CD4-positive, alpha-beta T cell treated with Interferon alpha-2 for 1 hour (primary cell): ENCODE data around the gene RAB5IF.
"Not testable (repeated sequence)": the region's sequence is repeated elsewhere in the genome, so short reads cannot be mapped to it uniquely, and the experiment has no call there.

Experiments
- DNase-seq, 2 donors: peaks; one replicate each; pipeline ENCODE4 v3.0.0-alpha.2; 2020 to 2022

The RAB5IF gene

GRCh38 chr20:36587388-36588070, 18.1 kb upstream of the RAB5IF start:
- no peak for DNase-seq

DNA sequence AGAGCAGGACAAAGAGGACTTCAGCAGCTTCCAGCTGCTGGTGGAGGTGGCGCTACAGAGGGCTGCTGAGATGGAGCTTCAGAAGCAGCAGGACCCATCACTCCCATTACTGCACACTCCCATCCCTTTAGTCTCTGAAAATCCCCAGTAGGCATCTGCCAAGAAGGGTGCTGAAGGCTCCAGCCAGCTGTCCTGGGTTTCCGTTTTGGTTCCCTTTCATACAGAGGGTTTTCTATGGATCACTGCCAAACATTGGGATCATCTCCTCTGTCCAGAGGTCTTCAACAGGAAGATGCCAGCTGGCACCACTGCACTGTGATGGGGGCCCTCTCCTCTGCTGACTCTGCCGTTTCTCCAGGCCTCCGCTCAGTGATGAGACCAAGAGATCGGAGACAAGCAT, 14.3 kb upstream of the RAB5IF start:
- no peak for DNase-seq

- DNase-seq, result peak; percentile 58 to 78
These were observed 13.5 kb upstream of the RAB5IF start for GRCh38 chr20:36591854-36592641.

- no peak for DNase-seq
These were observed 12.1 kb upstream of the RAB5IF start for GRCh38 chr20:36593347-36593929.

- DNase-seq, result no peak
These were observed 5.7 kb upstream of the RAB5IF start for GRCh38 chr20:36599912-36600345.

- no peak for DNase-seq
These were observed 4.0 kb upstream of the RAB5IF start for GRCh38 chr20:36601540-36601939.

DNA sequence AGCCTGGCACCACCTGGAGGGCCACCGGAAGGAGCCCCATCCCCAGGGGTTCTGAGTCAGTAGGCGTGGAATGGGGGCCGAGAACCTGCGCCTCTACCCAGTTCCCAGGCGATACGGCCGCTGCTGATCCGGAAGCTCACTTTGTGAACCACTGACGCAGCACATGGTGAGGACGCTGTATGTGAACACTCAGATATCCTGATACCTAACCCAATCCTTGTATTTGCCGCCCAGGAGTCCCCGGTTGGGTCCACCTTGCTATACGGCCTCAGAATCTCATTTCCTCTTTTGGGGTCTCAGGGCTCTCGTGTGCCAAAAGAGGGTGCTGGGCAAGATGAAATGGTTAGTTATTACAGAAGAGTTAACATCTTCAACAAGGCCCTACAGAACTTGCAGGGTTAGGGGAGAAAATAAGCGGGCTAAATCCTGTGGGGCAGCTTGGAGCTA, 604 bp upstream of the RAB5IF start:
- DNase-seq, result peak; percentile 67 to 69

GRCh38 chr20:36606158-36607066, 833 bp downstream of the RAB5IF start:
- DNase-seq, result peak in 1 of 2 donors; percentile 37

DNA sequence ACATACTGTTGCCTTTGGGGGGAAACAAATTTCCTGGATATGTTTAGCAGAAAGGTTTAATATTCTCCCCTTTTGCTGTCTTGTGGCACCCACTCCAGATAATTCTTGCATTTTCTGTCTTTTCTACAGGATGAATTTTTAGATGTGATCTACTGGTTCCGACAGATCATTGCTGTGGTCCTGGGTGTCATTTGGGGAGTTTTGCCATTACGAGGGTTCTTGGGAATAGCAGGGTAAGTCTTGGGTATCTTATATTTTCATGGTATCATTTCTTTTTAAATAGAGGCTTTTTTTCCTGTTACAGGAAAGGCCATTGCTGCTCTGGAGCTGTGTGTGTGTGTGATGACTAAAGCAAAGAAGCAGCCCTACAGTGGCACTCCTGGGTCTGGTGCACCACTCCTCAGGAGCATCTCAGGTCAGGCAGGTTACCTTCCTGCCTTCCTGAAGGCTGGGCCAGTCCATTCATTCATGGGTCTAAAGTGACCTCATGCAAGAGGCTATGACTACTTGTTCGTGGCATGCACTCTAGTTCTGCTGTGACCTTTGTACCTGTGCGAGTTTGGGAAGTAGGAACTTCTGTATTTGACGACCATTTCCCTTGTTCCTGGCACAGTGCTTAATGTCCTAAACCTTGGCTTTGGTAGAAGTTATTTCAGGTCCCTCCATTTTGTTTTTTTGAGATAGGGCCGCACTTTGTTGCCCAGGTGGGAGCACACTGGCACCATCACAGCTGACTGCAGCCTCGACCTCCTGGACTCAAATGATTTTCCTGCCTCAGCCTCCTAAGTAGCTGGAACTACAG, 2.2 kb downstream of the RAB5IF start:
- no peak for DNase-seq

GRCh38 chr20:36608388-36608728, 2.8 kb downstream of the RAB5IF start:
- DNase-seq, result not testable (repeated sequence)

DNA sequence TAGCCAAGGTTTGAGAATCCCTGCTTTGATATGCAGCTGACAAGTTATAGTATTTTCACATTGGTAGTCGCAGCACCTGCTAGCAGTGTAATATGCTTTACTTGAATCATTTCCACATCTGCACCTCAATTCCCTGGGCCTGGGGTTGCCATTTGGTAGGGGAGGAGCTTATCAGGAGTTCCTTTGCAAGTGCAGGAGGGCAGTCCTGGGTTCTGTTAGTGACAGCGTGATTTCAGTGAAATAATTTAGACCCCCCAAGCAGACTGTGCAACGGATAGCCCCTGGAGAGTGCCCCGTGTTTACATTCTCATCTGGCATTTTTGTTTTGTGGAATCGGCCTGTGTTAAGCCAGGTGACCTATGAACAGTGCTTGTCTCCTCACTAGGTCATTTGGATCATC, 6.0 kb downstream of the RAB5IF start:
- no peak for DNase-seq

- no peak for DNase-seq
These were observed 8.4 kb downstream of the RAB5IF start for GRCh38 chr20:36613974-36614373.

- DNase-seq, result no peak
These were observed 9.4 kb downstream of the RAB5IF start for GRCh38 chr20:36614781-36615557.

DNA sequence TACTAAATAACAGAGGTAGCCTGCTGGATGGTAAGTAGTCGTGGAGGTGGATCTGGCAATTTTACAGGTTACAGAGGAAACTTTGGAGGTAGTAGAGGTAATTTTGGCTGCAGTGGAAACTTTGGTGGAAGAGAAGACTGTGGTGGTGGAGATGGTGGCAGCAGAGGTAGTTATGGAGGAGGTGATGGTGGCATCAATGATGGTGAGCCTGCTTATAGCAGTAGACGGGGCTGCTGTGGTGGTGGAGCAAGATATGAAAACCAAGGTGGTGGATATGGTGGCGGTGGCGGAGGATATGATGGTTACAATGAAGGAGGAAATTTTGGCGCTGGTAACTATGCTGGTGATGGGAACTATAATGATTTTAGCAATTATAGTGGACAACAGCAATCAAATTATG, 15.3 kb downstream of the RAB5IF start:
- DNase-seq, result no peak

GRCh38 chr20:36623444-36623843, 17.9 kb downstream of the RAB5IF start:
- DNase-seq, result no peak

- DNase-seq, result no peak
These were observed 18.7 kb downstream of the RAB5IF start for GRCh38 chr20:36624068-36624943.

DNA sequence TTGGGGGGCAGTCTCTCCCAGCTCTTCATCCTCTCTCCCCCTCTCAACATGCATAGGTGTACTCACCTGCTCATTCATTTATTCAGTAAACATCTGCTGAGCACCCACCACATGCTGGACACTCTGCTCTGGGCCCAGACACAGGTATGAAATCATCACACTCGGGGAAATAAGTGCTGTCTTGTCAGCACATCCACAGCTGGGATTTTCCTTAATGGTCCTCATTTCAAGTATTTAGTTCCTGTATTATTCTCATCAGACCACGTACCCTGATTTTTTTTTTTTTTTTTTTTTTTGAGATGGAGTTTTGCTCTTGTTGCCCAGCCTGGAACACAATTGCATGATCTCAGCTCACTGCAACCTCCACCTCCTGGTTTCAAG, 19.4 kb downstream of the RAB5IF start:
- DNase-seq, result no peak

DNA sequence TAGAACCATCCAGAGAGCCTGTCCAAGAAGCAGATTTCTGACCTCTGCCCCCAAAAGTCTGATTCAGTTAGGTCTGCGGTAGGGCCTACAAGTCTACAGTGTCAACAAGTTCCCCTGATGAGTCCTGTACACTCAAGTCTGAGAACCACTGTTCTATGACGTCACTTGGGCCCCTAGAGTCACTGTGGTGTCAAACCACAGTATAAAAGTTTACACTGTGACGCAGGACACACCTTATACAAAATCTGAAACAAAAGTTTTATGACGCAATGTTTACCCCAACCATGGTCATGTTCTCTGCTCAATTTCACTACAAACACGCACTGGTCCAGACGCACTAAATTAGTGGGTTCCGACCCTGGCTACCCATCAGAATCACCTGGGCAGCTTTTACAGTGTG, 22.5 kb downstream of the RAB5IF start:
- DNase-seq, result peak; percentile 40 to 56

DNA sequence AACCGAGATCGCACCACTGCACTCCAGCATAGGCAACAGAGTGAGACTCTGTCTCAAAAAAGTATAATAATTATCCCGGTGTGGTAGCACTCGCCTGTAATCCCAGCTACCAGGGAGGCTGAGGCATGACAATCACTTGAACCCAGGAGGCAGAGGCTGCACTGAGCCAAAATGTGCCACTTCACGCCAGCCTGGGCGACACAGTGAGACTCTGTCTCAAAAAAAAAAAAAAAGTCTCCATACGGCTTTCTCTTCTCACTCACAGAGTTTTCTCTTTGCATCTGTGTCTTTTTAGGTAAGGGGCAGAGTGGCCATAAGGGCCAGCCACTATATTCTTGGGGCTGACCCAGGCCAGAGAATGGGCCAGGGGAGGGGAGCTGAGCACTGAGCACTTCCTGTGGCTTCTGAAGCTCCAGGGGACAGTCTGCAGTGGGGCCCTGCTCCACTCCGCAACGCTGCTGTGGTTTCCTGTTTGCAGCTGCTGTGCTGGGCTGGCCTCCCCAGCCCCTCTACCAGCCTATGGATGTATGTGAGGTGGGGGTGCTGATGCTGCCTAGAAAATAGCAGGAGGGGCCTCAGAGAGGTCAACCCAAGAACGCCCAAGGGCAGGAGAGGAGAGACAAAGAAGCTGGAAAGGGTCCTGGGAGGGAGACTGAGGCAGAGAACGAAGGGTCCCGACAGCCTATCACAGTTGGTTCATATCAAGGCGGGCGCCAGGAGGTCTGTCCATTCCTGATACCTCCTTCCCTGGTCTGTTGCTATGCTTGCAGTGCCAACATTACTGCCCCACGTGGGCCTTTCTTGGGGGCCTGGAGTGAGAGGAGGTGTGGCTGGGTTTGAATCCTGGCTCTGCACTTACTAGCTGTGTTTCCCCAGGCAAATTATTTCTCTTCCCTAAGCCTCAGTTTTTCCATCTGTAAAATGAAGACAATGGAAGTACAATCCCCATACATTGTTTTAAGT, 24.4 kb downstream of the RAB5IF start:
- peak; percentile 27 to 54 for DNase-seq
